ENCODE data around the gene CD2BP2.
"Not testable (repeated sequence)": the region's sequence is repeated elsewhere in the genome, so short reads cannot be mapped to it uniquely, and the experiment has no call there.

The CD2BP2 gene

GRCh38 chr16:30349675-30350074 lies 5.4 kb downstream of the CD2BP2 start:
- Histone ChIP-seq H3K9ac (ENCODE audit: low read depth, low read length) (no peak overlapping the region), H2AFZ (ENCODE audit: low read depth, low read length) (no peak overlapping the region), H3K79me2 (ENCODE audit: insufficient read depth, low read length) (peaks cover 22% of the 10 kb centered on the region), H3K4me1 (ENCODE audit: insufficient read depth, low read length) (peaks cover 20% of the 10 kb centered on the region), H3K27ac (ENCODE audit: low read length) (no peak overlapping the region), H3K4me3 (ENCODE audit: low read depth in 1 of 2, low read length in 2 of 2) (no peak overlapping the region), H4K20me1 (ENCODE audit: insufficient read depth, low read length) (peaks cover 22% of the 10 kb centered on the region), H3K4me2 (ENCODE audit: insufficient read depth, low read length) (no peak overlapping the region), H3K36me3 (ENCODE audit: insufficient read depth, low read length) (peaks cover 39% of the 10 kb centered on the region), H3K27me3 (ENCODE audit: insufficient read depth, low read length, poor library complexity) (no peaks in the 10 kb centered on the region), H3K9me3 (ENCODE audit: insufficient read depth, low read length, severe bottlenecking) (no peaks in the 10 kb centered on the region)
- ATAC-seq (ENCODE audit: insufficient read depth, low read depth) (no peak), DNase-seq (no peak)
- TF ChIP-seq CTCF (IDR thresholded peaks at IDR 0.05; ENCODE audit: borderline replicate concordance, extremely low read depth, low read length, poor library complexity, severe bottlenecking) (no peak), EZH2 (IDR thresholded peaks at IDR 0.05; ENCODE audit: borderline replicate concordance, low read depth, low read length, severe bottlenecking) (no peak)

GRCh38 chr16:30348929-30349328 lies 6.2 kb downstream of the CD2BP2 start:
- Histone ChIP-seq H3K9ac (ENCODE audit: low read depth, low read length) (no peak overlapping the region), H3K4me2 (ENCODE audit: insufficient read depth, low read length) (no peak overlapping the region), H3K79me2 (ENCODE audit: insufficient read depth, low read length) (peaks cover 14% of the 10 kb centered on the region), H3K27ac (ENCODE audit: low read length) (no peak overlapping the region), H3K9me3 (ENCODE audit: insufficient read depth, low read length, severe bottlenecking) (no peaks in the 10 kb centered on the region), H2AFZ (ENCODE audit: low read depth, low read length) (no peak overlapping the region), H3K4me1 (ENCODE audit: insufficient read depth, low read length) (peaks cover 12% of the 10 kb centered on the region), H3K4me3 (ENCODE audit: low read depth in 1 of 2, low read length in 2 of 2) (no peak overlapping the region), H3K27me3 (ENCODE audit: insufficient read depth, low read length, poor library complexity) (no peaks in the 10 kb centered on the region), H3K36me3 (ENCODE audit: insufficient read depth, low read length) (peaks cover 38% of the 10 kb centered on the region), H4K20me1 (ENCODE audit: insufficient read depth, low read length) (peaks cover 17% of the 10 kb centered on the region)
- DNase-seq (no peak), ATAC-seq (ENCODE audit: insufficient read depth, low read depth) (no peak)
- no peak for TF ChIP-seq CTCF (IDR thresholded peaks at IDR 0.05; ENCODE audit: borderline replicate concordance, extremely low read depth, low read length, poor library complexity, severe bottlenecking)
- no peak for TF ChIP-seq EZH2 (IDR thresholded peaks at IDR 0.05; ENCODE audit: borderline replicate concordance, low read depth, low read length, severe bottlenecking)

GRCh38 chr16:30348113-30348512 lies 7.0 kb downstream of the CD2BP2 start:
- Histone ChIP-seq H3K9me3 (ENCODE audit: insufficient read depth, low read length, severe bottlenecking) (no peaks in the 10 kb centered on the region), H3K4me3 (ENCODE audit: low read depth in 1 of 2, low read length in 2 of 2) (no peak overlapping the region), H3K79me2 (ENCODE audit: insufficient read depth, low read length) (peaks cover 6% of the 10 kb centered on the region), H3K27me3 (ENCODE audit: insufficient read depth, low read length, poor library complexity) (no peaks in the 10 kb centered on the region), H3K27ac (ENCODE audit: low read length) (no peak overlapping the region), H2AFZ (ENCODE audit: low read depth, low read length) (no peak overlapping the region), H3K4me1 (ENCODE audit: insufficient read depth, low read length) (peaks cover 4% of the 10 kb centered on the region), H3K9ac (ENCODE audit: low read depth, low read length) (no peak overlapping the region), H4K20me1 (ENCODE audit: insufficient read depth, low read length) (peaks cover 13% of the 10 kb centered on the region), H3K36me3 (ENCODE audit: insufficient read depth, low read length) (peaks cover 29% of the 10 kb centered on the region), H3K4me2 (ENCODE audit: insufficient read depth, low read length) (no peak overlapping the region)
- TF ChIP-seq EZH2 (IDR thresholded peaks at IDR 0.05; ENCODE audit: borderline replicate concordance, low read depth, low read length, severe bottlenecking): no peak
- TF ChIP-seq CTCF (IDR thresholded peaks at IDR 0.05; ENCODE audit: borderline replicate concordance, extremely low read depth, low read length, poor library complexity, severe bottlenecking): no peak
- DNase-seq (no peak), ATAC-seq (ENCODE audit: insufficient read depth, low read depth) (no peak)

- no peak for TF ChIP-seq EZH2 (IDR thresholded peaks at IDR 0.05; ENCODE audit: borderline replicate concordance, low read depth, low read length, severe bottlenecking)
- TF ChIP-seq CTCF (IDR thresholded peaks at IDR 0.05; ENCODE audit: borderline replicate concordance, extremely low read depth, low read length, poor library complexity, severe bottlenecking): no peak
- Histone ChIP-seq H2AFZ (ENCODE audit: low read depth, low read length) (no peak overlapping the region), H4K20me1 (ENCODE audit: insufficient read depth, low read length) (peaks cover 5% of the 10 kb centered on the region; the same call in 1 of the 2 replicates), H3K27me3 (ENCODE audit: insufficient read depth, low read length, poor library complexity) (no peaks in the 10 kb centered on the region), H3K4me1 (ENCODE audit: insufficient read depth, low read length) (0 out of 2 replicates have a peak, but pooled peaks cover 2% of the 10 kb centered on the region), H3K79me2 (ENCODE audit: insufficient read depth, low read length) (no peaks in the 10 kb centered on the region), H3K9ac (ENCODE audit: low read depth, low read length) (no peak overlapping the region), H3K36me3 (ENCODE audit: insufficient read depth, low read length) (peaks cover 11% of the 10 kb centered on the region), H3K27ac (ENCODE audit: low read length) (no peak overlapping the region), H3K4me2 (ENCODE audit: insufficient read depth, low read length) (no peak overlapping the region), H3K9me3 (ENCODE audit: insufficient read depth, low read length, severe bottlenecking) (no peaks in the 10 kb centered on the region), H3K4me3 (ENCODE audit: low read depth in 1 of 2, low read length in 2 of 2) (no peak overlapping the region)
- ATAC-seq (ENCODE audit: insufficient read depth, low read depth) (no peak), DNase-seq (no peak)
Observed at GRCh38 chr16:30346286-30346685, 8.8 kb downstream of the CD2BP2 start.

- H3K27me3 ChIP-seq (ENCODE audit: insufficient read depth, low read length, poor library complexity); H3K36me3 ChIP-seq (ENCODE audit: insufficient read depth, low read length); H3K4me3 ChIP-seq (ENCODE audit: low read depth in 1 of 2, low read length in 2 of 2); H3K9me3 ChIP-seq (ENCODE audit: insufficient read depth, low read length, severe bottlenecking); H3K79me2 ChIP-seq (ENCODE audit: insufficient read depth, low read length); H4K20me1 ChIP-seq (ENCODE audit: insufficient read depth, low read length); H3K4me2 ChIP-seq (ENCODE audit: insufficient read depth, low read length); ATAC-seq (ENCODE audit: insufficient read depth, low read depth); H2AFZ ChIP-seq (ENCODE audit: low read depth, low read length); H3K9ac ChIP-seq (ENCODE audit: low read depth, low read length); H3K27ac ChIP-seq (ENCODE audit: low read length); DNase-seq: not testable (repeated sequence)
- H3K4me1 ChIP-seq (ENCODE audit: insufficient read depth, low read length): peaks cover 16% of the 10 kb centered on the region
Observed at GRCh38 chr16:30343491-30343820, 11.7 kb downstream of the CD2BP2 start.

Data from DND-41 (cell line).